Measurements from ENCODE around the gene FAM149B1. TPM values are rescaled to one million over a fixed set of nuclear protein-coding genes. Genes with fewer than 3 reads are reported as not detected.

FAM149B1 gene
- 6.3 to 8.1 TPM (median 7.7 TPM) in 5 replicates for total RNA-seq (2022; extraction: Qiagen RNA extraction; ENCODE audit: low read depth)

GRCh38 chr10:73167783-73168464 is at the start of gene FAM149B1, which contains the start of gene ECD:
Gene FAM149B1 (plus strand): TSS chr10:73168119. CDS start chr10:73168340, 221 bp downstream.
Gene ECD (minus strand): TSS chr10:73168008. CDS start chr10:73163937, 4,071 bp downstream.

GRCh38 chr10:73246646-73247508 is 79.0 kb downstream of the FAM149B1 start, which contains the start of gene DNAJC9:
Gene DNAJC9 (minus strand): TSS chr10:73247255. CDS start chr10:73247189, 66 bp downstream.

GRCh38 chr10:73252445-73253224 is 84.7 kb downstream of the FAM149B1 start, which contains the start of gene MRPS16:
Gene MRPS16 (minus strand): TSS chr10:73252644. CDS start chr10:73252482, 162 bp downstream.

Other genes with a start within 250 kb of the FAM149B1 start
- gene PLA2G12B, start 213.3 kb upstream of the FAM149B1 start, total RNA-seq (2022; extraction: Qiagen RNA extraction; ENCODE audit: low read depth) = not detected in 5 replicates
- gene P4HA1, start 71.3 kb upstream of the FAM149B1 start, total RNA-seq (2022; extraction: Qiagen RNA extraction; ENCODE audit: low read depth) = 19.7 to 29.1 TPM (median 22.6 TPM) in 5 replicates
- gene NUDT13, start 57.7 kb upstream of the FAM149B1 start, total RNA-seq (2022; extraction: Qiagen RNA extraction; ENCODE audit: low read depth) = 2.2 to 5.4 TPM (median 2.9 TPM) in 5 replicates
- 26.8 to 34.5 TPM (median 27.4 TPM) in 5 replicates for gene ECD, start 111 bp upstream of the FAM149B1 start, total RNA-seq (2022; extraction: Qiagen RNA extraction; ENCODE audit: low read depth)
- 49.6 to 52.1 TPM (median 50.3 TPM) in 5 replicates for gene DNAJC9, start 79.1 kb downstream of the FAM149B1 start, total RNA-seq (2022; extraction: Qiagen RNA extraction; ENCODE audit: low read depth)
- 130 to 188 TPM (median 173 TPM) in 5 replicates for gene MRPS16, start 84.5 kb downstream of the FAM149B1 start, total RNA-seq (2022; extraction: Qiagen RNA extraction; ENCODE audit: low read depth)
- 0.14 to 0.28 TPM (median 0.21 TPM) in 5 replicates for gene CFAP70, start 190.7 kb downstream of the FAM149B1 start, total RNA-seq (2022; extraction: Qiagen RNA extraction; ENCODE audit: low read depth)
- gene ANXA7, start 245.9 kb downstream of the FAM149B1 start, total RNA-seq (2022; extraction: Qiagen RNA extraction; ENCODE audit: low read depth) = 108 to 120 TPM (median 115 TPM) in 5 replicates